ENCODE measurements around the gene TCHH.
"Not testable (repeated sequence)": the region's sequence is repeated elsewhere in the genome, so short reads cannot be mapped to it uniquely, and the experiment has no call there.

The TCHH gene, protein sequence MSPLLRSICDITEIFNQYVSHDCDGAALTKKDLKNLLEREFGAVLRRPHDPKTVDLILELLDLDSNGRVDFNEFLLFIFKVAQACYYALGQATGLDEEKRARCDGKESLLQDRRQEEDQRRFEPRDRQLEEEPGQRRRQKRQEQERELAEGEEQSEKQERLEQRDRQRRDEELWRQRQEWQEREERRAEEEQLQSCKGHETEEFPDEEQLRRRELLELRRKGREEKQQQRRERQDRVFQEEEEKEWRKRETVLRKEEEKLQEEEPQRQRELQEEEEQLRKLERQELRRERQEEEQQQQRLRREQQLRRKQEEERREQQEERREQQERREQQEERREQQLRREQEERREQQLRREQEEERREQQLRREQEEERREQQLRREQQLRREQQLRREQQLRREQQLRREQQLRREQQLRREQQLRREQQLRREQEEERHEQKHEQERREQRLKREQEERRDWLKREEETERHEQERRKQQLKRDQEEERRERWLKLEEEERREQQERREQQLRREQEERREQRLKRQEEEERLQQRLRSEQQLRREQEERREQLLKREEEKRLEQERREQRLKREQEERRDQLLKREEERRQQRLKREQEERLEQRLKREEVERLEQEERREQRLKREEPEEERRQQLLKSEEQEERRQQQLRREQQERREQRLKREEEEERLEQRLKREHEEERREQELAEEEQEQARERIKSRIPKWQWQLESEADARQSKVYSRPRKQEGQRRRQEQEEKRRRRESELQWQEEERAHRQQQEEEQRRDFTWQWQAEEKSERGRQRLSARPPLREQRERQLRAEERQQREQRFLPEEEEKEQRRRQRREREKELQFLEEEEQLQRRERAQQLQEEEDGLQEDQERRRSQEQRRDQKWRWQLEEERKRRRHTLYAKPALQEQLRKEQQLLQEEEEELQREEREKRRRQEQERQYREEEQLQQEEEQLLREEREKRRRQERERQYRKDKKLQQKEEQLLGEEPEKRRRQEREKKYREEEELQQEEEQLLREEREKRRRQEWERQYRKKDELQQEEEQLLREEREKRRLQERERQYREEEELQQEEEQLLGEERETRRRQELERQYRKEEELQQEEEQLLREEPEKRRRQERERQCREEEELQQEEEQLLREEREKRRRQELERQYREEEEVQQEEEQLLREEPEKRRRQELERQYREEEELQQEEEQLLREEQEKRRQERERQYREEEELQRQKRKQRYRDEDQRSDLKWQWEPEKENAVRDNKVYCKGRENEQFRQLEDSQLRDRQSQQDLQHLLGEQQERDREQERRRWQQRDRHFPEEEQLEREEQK (N-terminal part only)
- total RNA-seq = 0 to 0.07 reads per million in 2 donors

DNA sequence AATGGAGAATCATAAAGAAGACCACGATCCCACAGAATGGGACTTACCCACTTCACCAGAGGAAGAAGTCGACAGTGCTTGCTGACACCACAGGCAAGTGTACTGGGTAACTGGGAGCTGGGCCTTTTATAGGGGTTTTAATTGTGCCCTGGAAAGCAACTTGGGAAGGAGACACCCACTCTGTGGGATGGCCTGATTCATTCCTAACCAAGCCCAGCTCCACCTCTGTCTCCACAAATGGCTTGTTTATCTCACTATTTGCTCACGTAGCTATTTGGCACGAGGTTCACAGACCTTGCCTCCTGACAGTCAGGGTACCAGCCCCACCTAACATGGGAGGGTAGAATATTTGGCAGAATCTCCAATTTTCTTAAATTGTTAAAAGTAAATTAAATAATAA, at the start of gene TCHH:
Gene TCHH, minus strand, starts transcription at position 101 of the 400 bp plus-strand sequence. CDS start 1,364 bp downstream, outside the sequence.
- DNase-seq = no peak

DNA sequence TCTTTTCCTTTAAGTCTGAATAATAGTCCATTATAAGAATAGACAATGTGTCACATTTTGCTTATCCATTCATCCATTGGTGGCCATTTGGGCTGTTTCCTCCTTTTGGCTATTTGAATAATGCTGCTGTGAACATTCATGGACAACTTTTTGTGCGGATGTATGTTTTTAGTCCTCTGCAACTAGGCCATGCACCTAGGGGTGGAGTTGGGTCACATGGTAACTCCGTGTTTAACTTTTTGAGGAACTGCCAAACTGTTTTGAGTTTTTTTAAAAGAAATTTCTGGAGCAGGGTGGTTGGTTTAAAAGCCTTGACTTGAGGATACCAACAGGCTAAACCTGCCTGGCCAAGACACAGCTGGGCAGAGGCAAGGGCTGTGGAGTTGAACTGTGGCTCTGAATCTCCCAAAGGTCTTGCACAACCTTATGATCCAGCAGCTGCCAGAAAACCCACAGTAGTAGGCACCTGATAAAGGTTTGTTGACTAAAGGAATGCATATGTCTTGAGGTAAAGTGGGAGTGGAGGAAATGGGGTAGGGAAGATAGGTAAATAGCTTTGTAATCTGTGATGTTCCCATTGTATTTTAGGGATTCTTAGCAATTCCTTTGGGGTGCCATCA, 49.4 kb upstream of the TCHH start:
- no peak for DNase-seq

DNA sequence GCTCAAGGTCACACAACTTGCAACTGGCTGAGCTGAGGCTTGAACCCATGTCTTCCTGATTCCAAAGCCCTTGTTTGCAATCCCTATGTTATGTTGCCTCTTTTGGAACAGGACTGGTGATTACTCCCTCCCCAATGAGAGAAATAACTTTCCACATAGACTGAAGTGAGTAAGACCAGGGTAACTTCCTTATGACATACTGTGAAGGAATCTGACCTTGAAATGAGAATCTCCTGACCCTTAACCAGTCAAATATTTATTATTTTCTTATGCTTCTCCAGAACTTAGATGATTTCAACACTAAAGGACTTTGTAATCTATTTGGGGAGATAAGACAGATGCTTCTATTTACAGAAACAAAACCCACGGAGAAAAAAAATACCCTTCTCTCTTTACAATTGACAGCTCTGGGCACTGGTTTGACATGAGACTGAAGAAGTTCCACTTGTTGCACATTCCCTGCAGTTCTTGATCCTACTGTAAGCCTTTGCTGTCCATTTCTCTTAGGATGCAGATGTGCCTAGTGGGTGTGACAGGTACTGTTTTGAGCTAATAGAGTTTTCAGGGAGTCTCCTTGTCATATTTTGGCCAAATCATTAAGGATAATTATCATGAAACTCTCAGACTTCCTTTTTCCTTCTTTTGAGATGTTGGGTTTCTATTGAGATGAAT, 47.7 kb upstream of the TCHH start:
- no peak for DNase-seq

DNA sequence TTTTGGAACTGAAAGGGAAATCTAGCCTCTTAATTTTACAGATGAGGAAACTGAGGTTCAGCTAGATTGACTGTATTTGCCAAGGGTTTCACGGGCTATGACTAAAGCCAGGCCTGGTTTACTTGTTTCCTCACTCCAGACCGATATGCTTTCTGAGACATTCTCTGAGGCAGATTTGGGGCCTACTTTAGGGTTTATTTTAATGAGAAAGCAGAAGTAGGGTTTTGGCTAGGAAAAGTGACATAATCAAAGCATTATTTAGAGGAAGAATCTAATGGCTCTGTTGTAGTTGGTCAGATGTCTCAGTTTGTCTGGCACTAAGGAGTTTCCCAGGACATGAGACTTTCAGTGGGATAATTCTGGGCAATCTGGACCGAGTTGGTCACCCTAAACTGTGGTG, 45.3 kb upstream of the TCHH start:
- no peak for DNase-seq

DNA sequence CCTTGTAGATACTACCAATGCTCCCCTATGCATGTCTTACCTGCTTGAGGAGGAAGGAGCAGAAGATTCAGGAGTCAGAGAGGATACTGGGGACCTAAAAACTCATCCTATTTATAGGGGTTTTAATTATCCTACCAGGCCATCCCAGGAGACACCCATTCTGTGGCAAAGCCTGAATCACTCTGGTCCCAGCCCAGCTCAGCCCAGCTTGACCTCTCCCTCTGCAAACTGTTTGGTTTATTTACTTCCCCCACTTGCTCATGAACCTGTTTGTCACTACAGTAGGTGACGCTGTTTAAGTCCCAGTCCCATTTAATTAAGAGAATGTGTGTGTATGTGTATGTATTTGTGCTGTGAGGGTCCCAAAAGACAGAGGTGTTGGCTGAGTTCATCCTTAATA, 43.9 kb upstream of the TCHH start, which contains the start of gene RPTN:
Gene RPTN, minus strand, starts transcription at position 85 of the 400 bp plus-strand sequence. CDS start 1,339 bp downstream, outside the sequence.
- DNase-seq = no peak

DNA sequence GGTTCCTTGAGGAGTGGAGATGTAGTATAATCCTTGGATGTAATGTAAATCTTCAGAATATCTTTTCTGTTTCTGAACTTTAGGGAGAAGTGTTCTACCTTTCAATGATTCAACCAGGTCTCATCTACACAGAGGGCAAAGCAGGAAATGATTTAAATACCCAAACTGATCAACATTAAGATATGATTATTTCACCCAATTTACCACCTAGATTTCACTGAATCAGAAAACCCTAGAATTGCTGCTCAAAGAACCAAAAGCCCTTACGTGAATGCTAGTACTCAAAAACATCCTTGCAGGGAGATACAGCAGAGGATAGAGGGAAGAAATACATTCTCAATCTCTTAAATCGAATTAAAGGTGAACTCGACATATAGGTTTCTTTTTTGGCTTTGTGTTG, 38.8 kb upstream of the TCHH start:
- DNase-seq = no peak

DNA sequence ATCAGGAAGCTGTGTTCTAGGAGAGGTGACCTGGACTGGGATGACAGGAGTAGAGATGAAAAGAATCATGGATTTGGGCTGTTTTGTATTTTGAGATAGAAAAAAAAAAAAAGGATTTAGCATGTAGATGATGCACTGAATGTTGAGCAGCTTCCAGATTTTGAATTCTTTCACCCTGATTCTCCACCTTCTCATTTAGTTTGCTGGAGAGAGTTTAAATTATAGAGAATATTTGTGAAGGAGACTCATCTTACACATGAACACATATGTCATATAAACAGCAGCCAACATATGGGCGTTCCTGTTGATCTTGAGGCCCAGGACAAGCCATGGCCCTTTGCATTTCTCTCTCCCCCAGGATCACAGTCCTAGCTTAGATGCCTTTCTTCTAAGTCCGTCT, 36.4 kb upstream of the TCHH start:
- no peak for DNase-seq

DNA sequence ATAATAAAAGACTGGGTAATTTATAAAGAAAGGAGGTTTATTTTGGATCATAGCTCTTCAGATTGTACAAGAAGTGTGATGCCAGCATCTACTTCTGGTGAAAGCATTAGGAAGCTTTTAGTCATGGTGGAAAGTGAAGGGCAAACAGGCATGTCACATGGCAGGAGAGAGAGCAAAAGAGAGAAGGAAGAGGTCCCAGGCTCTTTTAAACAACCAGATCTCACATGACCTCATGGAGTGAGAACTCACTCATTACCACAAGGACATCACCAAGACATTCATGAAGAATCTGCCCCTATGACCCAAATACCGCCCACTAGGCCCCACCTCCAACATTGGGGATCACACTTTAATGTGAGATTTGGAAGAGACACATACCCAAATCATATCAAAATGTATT, 33.7 kb upstream of the TCHH start:
- DNase-seq = no peak

DNA sequence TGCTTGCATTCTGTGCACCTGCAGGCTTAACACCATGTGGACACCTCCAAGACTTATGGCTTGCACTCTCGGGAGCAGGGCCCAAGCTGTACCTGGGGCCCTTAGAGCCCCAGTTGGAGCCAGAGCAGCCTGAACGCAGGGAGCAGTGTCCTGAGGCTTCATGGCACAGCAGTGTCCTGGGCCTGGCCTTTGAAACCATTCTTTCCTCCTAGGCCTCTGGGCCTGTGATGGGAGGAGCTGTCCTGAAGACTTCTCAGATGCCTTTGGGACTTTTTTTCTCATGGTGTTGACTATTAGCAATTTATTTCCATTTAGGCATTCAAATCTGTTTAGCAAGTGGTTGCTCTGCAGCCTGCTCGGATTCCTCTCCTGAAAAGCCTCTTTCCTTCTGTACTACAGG, 32.8 kb upstream of the TCHH start:
- DNase-seq = no peak

DNA sequence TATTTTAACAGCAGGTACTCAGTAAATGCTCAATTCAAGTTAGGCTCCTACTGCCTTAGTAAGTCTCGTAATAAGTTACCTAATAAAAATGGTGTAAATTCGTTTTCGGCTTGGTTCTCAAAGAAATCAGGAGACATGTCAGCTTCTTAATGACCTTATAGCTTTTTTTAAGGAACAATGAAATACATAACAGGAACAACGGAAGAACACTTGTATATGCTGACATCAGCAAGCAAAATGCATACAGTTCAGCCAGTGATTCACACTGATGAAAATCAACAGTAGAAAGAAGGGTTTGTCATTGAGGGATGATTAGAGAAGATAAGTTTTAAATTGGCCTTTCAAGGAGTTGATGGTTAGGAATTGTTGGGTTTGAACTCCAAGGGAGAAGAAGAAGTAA, 30.5 kb upstream of the TCHH start:
- no peak for DNase-seq

DNA sequence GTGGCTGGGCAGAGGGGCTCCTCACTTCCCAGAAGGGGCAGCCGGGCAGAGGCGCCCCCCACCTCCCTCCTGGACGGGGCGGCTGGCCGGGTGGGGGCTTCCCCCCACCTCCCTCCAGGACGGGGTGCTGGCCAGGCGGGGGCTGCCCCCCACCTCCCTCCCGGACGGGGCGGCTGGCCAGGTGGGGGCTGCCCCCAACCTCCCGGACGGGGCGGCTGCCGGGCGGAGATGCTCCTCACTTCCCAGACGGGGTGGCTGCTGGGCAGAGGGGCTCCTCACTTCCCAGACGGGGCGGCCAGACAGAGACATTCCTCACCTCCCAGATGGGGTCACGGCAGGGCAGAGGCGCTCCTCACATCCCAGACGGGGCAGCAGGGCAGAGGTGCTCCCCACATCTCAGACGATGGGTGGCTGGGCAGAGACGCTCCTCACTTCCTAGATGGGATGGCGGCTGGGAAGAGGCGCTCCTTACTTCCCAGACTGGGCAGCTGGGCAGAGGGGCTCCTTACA, 29.5 kb upstream of the TCHH start:
- DNase-seq = not testable (repeated sequence)

DNA sequence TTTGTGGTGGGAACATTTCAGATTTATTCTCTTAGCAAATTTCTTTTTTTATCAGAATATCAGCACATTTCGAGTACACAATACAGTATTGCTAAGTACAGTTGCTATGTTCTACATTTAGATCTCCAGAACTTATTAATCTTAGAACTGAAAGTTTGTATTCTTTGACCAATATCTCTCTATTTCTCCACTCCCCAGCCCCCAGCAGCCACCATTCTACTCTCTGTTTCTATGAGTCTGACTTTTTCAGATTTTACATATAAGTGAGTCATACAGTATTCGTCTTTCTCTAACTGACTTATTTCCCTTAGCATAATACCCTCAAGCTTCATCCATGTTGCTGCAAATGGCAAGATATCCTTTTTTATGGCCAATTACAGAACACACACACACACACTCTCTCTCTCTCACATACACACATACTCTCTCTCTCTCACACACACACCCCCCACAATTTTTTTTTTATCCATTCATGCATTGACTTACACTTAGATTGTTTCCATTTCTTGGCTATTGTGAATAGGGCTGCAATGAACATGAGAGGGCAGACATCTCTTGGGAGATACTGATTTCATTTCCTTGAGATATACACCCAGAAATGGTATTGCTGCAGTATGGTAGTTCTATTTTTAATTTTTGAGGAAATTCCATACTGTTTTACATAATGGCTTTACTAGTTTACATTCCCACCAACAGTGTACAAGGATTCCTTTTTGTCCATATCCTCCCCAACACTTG, 28.1 kb upstream of the TCHH start:
- DNase-seq = no peak

DNA sequence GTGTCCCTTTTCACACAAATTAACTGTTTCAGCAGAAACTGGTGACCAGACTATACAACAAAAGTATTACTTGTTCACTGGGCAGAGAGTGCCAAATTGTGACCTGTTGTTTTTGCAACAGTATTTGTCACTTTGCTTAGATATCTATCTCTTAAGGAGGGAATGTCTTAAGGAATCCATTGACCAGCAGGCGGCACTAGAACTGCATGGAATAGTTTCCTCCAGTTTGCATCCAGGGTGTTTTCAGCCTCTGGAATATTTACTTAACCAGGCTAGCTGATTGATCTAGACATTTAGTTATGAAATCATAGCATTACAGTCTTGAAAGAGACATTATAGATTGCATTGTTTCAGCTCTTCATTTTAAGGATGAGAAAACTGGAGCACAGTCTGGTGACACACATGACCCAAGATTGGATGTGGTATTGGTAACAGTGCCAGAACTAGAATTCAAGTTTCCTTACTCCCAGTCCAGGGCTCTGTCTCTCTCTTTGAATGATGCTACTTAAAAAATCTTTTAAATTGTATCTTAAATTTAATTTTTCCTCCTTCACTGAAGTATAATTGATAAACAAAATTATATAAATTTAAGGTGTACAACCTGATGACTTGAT, 26.8 kb upstream of the TCHH start:
- no peak for DNase-seq

DNA sequence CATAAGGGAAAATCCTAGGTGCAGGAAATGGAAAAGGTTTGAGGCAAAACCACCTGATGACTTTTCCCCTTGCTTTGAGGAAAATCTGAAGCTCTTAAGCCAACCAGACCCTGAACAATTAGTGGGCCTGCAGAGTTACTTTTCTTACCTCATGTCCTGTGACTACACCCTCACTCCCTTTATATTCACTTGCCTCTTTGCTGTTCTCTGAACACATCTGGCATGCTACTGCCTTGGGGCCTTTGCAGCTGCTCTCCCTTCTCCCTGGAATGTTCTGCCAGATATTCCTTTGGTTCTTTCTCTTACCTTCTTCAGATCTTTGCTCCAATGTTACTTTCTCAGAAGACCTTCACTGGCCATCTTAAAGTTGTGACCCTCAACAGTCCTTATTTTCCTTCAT, 22.0 kb upstream of the TCHH start:
- no peak for DNase-seq

DNA sequence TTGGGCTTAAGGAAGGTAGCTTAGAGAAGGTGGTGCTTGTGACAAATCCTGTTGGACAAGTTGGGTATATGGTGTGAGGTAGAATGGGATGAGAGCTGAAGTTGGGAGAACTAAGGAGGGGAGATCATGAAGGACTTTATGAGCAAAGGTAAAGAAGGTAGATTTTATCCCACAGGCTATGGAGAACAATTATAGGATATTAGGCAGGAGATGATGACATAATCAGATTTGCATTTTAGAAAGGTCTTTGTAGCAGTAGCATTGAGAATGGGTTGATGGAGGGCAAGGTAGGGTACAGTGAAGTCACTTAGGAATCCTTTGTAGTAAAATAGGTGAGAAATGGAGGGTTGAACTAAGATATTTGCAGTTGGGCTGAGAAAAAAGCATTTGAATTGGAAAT, 14.9 kb upstream of the TCHH start:
- no peak for DNase-seq

DNA sequence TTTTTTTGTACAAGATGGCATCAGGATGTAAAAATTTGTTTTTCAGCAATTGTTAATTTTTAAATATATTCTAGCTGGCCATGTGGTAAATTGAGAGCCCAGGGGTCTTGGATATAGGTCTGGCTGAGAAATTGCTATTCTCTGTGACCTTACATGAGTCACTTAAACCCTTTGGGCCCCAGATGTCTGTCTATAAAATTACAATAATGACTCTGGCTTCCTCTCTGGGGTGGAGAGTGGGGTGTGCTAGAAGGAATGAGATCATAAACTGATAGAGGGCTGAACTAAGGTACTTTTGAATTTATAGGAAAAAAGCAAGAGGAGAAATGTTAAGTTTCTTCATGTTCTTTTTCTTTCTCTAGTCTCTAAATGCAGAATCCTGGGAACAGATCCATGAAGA, 12.4 kb upstream of the TCHH start:
- no peak for DNase-seq

DNA sequence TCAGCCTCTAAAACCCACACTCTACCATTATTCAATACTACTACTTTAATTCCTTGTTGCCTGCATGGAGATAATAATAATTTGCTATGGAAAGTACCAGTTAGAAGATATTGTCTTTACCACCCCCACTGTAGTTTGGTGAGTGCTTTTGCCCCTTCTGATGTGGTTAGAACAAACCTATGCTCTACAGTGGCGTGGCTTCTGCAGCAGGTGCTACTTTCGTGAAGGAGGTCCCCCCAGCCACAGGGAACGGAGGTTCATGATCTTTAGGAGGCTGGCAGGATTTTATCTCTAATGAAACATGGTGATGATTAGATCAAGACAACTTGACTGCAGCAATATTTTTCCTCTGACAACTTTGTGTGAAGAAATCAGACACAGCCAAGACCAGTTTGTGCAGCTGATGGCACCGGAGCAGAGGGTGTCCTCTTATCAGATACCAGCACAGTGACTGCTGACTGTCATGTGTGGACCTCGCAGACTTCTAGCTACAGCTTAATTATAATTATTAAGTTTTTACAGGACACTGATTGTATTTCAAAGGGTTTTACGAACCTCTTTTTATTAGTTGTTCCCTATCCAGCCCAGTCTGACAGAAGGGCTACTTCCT, 10.7 kb upstream of the TCHH start:
- no peak for DNase-seq

DNA sequence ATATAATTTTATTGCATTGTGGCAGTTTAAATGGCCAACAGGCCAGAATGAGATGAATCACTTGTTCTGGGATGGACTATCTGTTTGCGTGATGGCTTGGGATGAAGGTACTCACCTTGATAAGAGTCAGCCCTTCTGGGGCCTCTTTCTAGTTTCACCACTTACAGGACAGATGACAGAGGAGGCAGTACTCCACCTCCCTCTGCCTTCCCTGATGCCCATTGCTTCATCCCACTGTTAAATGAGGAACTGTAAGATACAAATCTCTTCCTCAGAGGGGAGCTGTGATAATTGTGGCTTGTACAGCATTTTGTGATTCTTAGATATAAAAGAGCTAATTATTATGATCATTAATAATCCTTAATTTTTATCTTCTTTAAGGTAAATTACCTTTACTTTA, 3.7 kb upstream of the TCHH start:
- no peak for DNase-seq

DNA sequence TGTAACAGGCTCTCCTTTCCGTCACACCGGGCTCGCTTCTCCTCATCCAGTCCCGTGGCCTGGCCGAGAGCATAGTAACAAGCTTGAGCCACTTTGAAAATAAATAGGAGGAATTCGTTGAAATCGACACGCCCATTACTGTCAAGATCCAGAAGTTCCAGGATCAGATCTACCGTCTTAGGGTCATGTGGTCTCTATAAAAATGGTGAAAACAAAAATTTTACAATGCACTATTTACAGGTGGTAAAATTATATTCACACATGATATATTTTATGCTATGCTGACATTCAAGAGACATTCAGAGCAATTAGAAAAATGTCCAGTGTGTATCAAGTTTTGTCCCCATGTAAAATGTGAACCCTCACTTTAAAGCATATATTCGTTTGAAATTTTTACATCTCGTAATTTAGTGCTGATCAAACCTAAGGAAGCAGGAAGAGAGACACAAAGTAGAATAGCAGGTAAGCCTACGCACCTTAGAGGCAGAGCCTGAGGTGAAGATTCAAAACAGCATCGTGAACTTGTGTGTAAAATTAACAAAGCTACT, 2.3 kb downstream of the TCHH start:
- no peak for DNase-seq
